Measurements from ENCODE around the gene PLVAP.

PLVAP gene

GRCh38 chr19:17337675-17338432, 39.3 kb downstream of the PLVAP start:
- H3K4me2 ChIP-seq (ENCODE audit: low read length) = peak overlapping the region; percentile 94
- H3K36me3 ChIP-seq (ENCODE audit: insufficient read depth, low read length) = peaks cover 8% of the 10 kb centered on the region
- peak overlapping the region; percentile 85 for H3K4me3 ChIP-seq (ENCODE audit: low read length)
- H3K27me3 ChIP-seq (ENCODE audit: control insufficient read depth, insufficient read depth, low read length) = no peaks in the 10 kb centered on the region
- peak overlapping the region; percentile 80 for H3K9ac ChIP-seq (ENCODE audit: low read depth, low read length)
- H3K4me1 ChIP-seq (ENCODE audit: control insufficient read depth, insufficient read depth, low read length) = peaks cover 19% of the 10 kb centered on the region
- no peaks in the 10 kb centered on the region for H3K9me3 ChIP-seq (replicated peaks; ENCODE audit: low read length)

GRCh38 chr19:17336872-17337674, 40.1 kb downstream of the PLVAP start, which contains the start of gene GTPBP3:
Gene GTPBP3 (plus strand): TSS chr19:17337553. CDS start chr19:17337612, 59 bp downstream.
- Histone ChIP-seq H3K9ac (ENCODE audit: low read depth, low read length) (peak within 1 kb of the TSS; percentile 85), H3K27me3 (ENCODE audit: control insufficient read depth, insufficient read depth, low read length) (no peaks in the 10 kb centered on the region), H3K9me3 (replicated peaks; ENCODE audit: low read length) (no peaks in the 10 kb centered on the region), H3K4me3 (ENCODE audit: low read length) (peak within 1 kb of the TSS; percentile 85), H3K36me3 (ENCODE audit: insufficient read depth, low read length) (peaks cover 9% of the 10 kb centered on the region), H3K4me2 (ENCODE audit: low read length) (peak within 1 kb of the TSS; percentile 94), H3K4me1 (ENCODE audit: control insufficient read depth, insufficient read depth, low read length) (peaks cover 19% of the 10 kb centered on the region)

- no peaks in the 10 kb centered on the region for H3K27me3 ChIP-seq (ENCODE audit: control insufficient read depth, insufficient read depth, low read length)
- peak overlapping the region; percentile 85 for H3K4me2 ChIP-seq (ENCODE audit: low read length)
- no peak overlapping the region for H3K9ac ChIP-seq (ENCODE audit: low read depth, low read length)
- H3K4me3 ChIP-seq (ENCODE audit: low read length) = no peak overlapping the region
- H3K36me3 ChIP-seq (ENCODE audit: insufficient read depth, low read length) = peaks cover 5% of the 10 kb centered on the region
- peaks cover 19% of the 10 kb centered on the region for H3K4me1 ChIP-seq (ENCODE audit: control insufficient read depth, insufficient read depth, low read length)
- no peaks in the 10 kb centered on the region for H3K9me3 ChIP-seq (replicated peaks; ENCODE audit: low read length)
Measured at GRCh38 chr19:17335575-17335974, 41.6 kb downstream of the PLVAP start.

DNA sequence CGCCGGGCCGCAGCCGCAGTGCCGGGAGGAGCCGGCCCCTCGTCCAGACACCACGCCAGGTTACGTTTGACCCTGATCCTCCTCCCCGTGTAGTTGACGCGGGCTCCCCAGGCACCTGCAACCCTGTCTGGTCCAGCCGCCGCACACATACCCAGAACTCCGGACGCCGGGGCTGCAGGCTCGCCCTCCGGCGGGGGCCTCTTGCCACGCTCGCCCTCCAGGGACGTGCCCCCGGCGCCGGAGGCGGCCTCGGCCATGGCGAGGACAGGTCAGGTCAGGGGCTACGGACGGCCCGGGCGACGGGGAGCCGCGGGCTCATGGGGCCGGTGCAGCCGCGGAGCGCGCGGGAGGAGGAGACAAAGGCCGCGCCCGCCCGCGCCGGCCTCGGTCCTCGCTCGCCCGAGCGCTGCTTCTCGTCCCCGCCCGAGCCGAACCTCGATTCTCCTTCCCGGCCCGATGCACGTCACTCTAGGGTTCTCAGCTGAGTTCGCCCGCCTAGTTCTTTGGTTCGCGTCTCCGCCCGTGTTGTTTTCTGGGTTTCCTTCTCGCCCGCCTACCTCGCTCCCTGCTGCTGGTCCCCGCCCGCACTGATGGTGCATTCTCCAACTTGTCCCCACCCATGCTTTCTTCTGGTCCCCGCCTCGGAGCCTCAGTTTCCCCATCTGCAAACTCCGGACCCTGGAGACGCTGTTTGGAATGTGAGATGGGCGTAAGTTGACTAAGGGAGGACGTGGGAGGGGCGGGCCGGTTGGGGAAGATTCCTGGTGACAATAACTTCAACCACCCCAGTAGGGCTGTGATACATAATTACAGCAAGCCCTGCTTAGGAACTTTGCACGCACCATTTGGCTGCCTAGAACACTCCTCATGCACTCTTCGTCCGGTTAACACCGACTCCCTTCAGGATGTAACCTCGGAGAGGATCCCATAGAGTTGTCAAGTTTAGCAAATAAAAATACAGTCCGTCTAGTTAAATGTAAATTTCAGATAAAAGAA, 42.4 kb downstream of the PLVAP start, which contains the start of gene ANO8:
Gene ANO8, minus strand, starts transcription at position 442 of the 996 bp plus-strand sequence. Its CDS starts 185 bp downstream, at position 257.
- peaks cover 5% of the 10 kb centered on the region for H3K36me3 ChIP-seq (ENCODE audit: insufficient read depth, low read length)
- peak within 1 kb of the TSS; percentile 62 for H3K9ac ChIP-seq (ENCODE audit: low read depth, low read length)
- peaks cover 19% of the 10 kb centered on the region for H3K4me1 ChIP-seq (ENCODE audit: control insufficient read depth, insufficient read depth, low read length)
- peak within 1 kb of the TSS; percentile 85 for H3K4me2 ChIP-seq (ENCODE audit: low read length)
- peak within 1 kb of the TSS; percentile 83 for H3K4me3 ChIP-seq (ENCODE audit: low read length)
- no peaks in the 10 kb centered on the region for H3K27me3 ChIP-seq (ENCODE audit: control insufficient read depth, insufficient read depth, low read length)
- H3K9me3 ChIP-seq (replicated peaks; ENCODE audit: low read length) = no peaks in the 10 kb centered on the region

- H3K9ac ChIP-seq (ENCODE audit: low read depth, low read length) = peak overlapping the region; percentile 62
- no peaks in the 10 kb centered on the region for H3K9me3 ChIP-seq (replicated peaks; ENCODE audit: low read length)
- no peaks in the 10 kb centered on the region for H3K27me3 ChIP-seq (ENCODE audit: control insufficient read depth, insufficient read depth, low read length)
- H3K4me3 ChIP-seq (ENCODE audit: low read length) = peak overlapping the region; percentile 83
- H3K4me2 ChIP-seq (ENCODE audit: low read length) = peak overlapping the region; percentile 85
- H3K4me1 ChIP-seq (ENCODE audit: control insufficient read depth, insufficient read depth, low read length) = peaks cover 19% of the 10 kb centered on the region
- H3K36me3 ChIP-seq (ENCODE audit: insufficient read depth, low read length) = peaks cover 5% of the 10 kb centered on the region
Measured at GRCh38 chr19:17333611-17334413, 43.3 kb downstream of the PLVAP start.

GRCh38 chr19:17332677-17333581, 44.2 kb downstream of the PLVAP start:
- H3K9me3 ChIP-seq (replicated peaks; ENCODE audit: low read length) = no peaks in the 10 kb centered on the region
- no peak overlapping the region for H3K9ac ChIP-seq (ENCODE audit: low read depth, low read length)
- H3K27me3 ChIP-seq (ENCODE audit: control insufficient read depth, insufficient read depth, low read length) = no peaks in the 10 kb centered on the region
- H3K4me1 ChIP-seq (ENCODE audit: control insufficient read depth, insufficient read depth, low read length) = peaks cover 14% of the 10 kb centered on the region
- no peak overlapping the region for H3K4me3 ChIP-seq (ENCODE audit: low read length)
- no peak overlapping the region for H3K4me2 ChIP-seq (ENCODE audit: low read length)
- peaks cover 5% of the 10 kb centered on the region for H3K36me3 ChIP-seq (ENCODE audit: insufficient read depth, low read length)

- H3K4me1 ChIP-seq (ENCODE audit: control insufficient read depth, insufficient read depth, low read length) = peaks cover 13% of the 10 kb centered on the region
- peaks cover 8% of the 10 kb centered on the region for H3K36me3 ChIP-seq (ENCODE audit: insufficient read depth, low read length)
- H3K9ac ChIP-seq (ENCODE audit: low read depth, low read length) = no peak overlapping the region
- H3K9me3 ChIP-seq (replicated peaks; ENCODE audit: low read length) = no peaks in the 10 kb centered on the region
- no peaks in the 10 kb centered on the region for H3K27me3 ChIP-seq (ENCODE audit: control insufficient read depth, insufficient read depth, low read length)
- no peak overlapping the region for H3K4me3 ChIP-seq (ENCODE audit: low read length)
- H3K4me2 ChIP-seq (ENCODE audit: low read length) = no peak overlapping the region
Measured at GRCh38 chr19:17332360-17332676, 44.8 kb downstream of the PLVAP start.

DNA sequence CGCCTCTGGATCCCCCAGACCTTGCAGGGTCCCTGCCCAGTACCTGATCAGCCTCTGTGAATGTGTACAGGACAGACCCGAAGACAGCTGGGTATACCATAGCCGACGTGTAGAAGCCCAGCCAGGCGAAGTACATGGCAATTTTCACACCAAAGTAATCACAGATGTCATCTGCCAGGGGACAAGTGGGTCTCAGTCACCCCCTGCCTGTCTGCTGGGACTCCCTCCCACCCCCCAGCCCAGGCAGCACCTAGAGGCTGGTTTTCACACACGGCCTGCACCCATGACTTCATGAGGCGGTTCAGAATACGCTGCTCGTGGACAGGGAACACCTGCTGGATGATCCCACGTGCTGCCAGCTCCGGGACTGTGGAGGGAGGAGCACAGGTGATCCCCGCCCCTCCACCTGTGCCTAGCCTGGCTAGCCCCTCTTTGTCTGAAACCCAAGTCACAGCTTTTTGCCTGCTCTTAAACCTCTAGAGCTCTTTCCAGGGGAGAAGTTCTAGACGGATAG, 46.0 kb downstream of the PLVAP start:
- no peaks in the 10 kb centered on the region for H3K9me3 ChIP-seq (replicated peaks; ENCODE audit: low read length)
- H3K4me1 ChIP-seq (ENCODE audit: control insufficient read depth, insufficient read depth, low read length) = peaks cover 13% of the 10 kb centered on the region
- no peak overlapping the region for H3K9ac ChIP-seq (ENCODE audit: low read depth, low read length)
- no peak overlapping the region for H3K4me2 ChIP-seq (ENCODE audit: low read length)
- H3K27me3 ChIP-seq (ENCODE audit: control insufficient read depth, insufficient read depth, low read length) = no peaks in the 10 kb centered on the region
- H3K36me3 ChIP-seq (ENCODE audit: insufficient read depth, low read length) = peaks cover 8% of the 10 kb centered on the region
- H3K4me3 ChIP-seq (ENCODE audit: low read length) = no peak overlapping the region

DNA sequence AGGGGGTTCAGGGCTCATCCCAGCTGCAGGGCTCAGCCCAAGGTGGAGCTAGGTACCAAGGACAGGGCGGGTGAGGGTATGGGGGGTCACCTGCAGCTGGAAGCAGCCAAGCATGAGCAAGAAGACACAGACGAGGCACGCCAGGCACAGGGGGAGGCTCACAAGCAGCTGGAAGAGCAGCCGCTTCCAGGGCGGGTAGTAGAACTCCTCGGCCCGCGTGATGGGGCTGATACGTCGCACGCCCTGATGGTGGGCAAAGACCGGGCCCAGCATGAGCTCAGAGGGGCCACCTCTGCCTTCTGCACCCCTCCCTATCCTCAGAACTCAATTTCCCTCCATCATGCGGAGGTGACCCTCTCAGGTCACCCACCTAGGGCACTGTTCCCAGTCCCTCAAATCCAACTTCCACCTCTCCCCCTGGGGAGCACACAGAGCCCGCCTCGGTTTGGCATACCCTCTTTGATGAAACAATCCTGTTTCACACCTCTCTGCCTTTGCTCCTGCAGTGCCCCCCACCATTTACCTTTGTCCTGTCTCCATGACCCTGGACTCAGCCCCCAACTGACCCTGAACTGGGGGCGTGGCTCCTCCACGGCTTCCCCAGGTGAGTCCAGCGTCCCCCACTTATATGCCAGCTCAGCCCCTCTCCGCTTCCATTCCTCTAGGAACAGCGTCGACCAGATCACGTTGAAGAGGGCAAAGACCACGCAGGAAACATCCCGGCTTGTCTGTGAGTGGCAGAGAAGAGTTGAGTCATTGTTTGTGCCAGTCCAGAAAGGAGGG, 46.7 kb downstream of the PLVAP start:
- Histone ChIP-seq H3K27me3 (ENCODE audit: control insufficient read depth, insufficient read depth, low read length) (no peaks in the 10 kb centered on the region), H3K4me3 (ENCODE audit: low read length) (no peak overlapping the region), H3K4me1 (ENCODE audit: control insufficient read depth, insufficient read depth, low read length) (peaks cover 13% of the 10 kb centered on the region), H3K9ac (ENCODE audit: low read depth, low read length) (no peak overlapping the region), H3K9me3 (replicated peaks; ENCODE audit: low read length) (no peaks in the 10 kb centered on the region), H3K4me2 (ENCODE audit: low read length) (no peak overlapping the region), H3K36me3 (ENCODE audit: insufficient read depth, low read length) (peaks cover 8% of the 10 kb centered on the region)

All from skeletal muscle satellite cell (primary cell).